Right ventricle myocardium inferior (tissue), 1 donor: ENCODE data around the gene LIMS1. TPM values are rescaled to one million over a fixed set of nuclear protein-coding genes. Genes with fewer than 3 reads are reported as not detected.
"Not testable (repeated sequence)": the region's sequence is repeated elsewhere in the genome, so short reads cannot be mapped to it uniquely, and the experiment has no call there.

ENCODE experiments used
- ATAC-seq: fragments of 200-7000 bp; cut with Tn5 transposase; one replicate; pipeline ENCODE4 v1.9.1; 2020; ENCODE audit warnings: mild to moderate bottlenecking, moderate library complexity
- DNase-seq: peaks from one replicate; pipeline ENCODE4 v3.0.0; 2021; ENCODE audit errors: missing footprints
- intact Hi-C: fragments of 100-400 bp; cut with DNase I; formaldehyde crosslinking; loops from one replicate; pipeline ENCODE4 v1.11.0; 2022
- total RNA-seq: library from RNA; stranded (reverse); fragmentation: NEBNext Ultra II Directional; extraction: Animal tissue kit (Norgen Biotek cat#: 25700); gene quantifications from one replicate; pipeline ENCODE4 v1.2.1, GENCODE V29; 2021
- donor health status: DM: no; HTN: yes; CAD: no; lungs with severe emphysema.

Gene LIMS1
- total RNA-seq, 1 donor from 2014 or later, result 84.3 TPM

DNA sequence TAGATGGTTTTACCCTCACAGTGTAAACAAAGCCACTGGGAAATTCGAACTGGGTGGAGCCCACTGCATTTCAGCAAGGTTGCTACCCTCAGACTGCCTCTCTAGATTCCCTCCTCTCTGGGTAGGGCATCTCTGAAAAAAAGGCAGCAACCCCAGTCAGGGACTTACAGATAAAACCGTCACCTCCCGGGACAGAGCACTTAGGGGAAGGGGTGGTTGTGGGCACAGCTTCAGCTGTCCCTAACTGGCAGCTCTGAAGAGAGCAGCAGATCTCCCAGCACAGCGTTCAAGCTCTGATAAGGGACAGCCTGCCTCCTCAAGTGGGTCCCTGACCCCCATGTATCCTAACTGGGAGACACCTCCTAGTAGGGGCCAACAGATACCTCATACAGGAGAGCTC is 109.6 kb downstream of the LIMS1 start:
- DNase-seq, result peak; percentile 52
- ATAC-seq, result peak; percentile 59
- intact Hi-C loops, result not testable (repeated sequence)

DNA sequence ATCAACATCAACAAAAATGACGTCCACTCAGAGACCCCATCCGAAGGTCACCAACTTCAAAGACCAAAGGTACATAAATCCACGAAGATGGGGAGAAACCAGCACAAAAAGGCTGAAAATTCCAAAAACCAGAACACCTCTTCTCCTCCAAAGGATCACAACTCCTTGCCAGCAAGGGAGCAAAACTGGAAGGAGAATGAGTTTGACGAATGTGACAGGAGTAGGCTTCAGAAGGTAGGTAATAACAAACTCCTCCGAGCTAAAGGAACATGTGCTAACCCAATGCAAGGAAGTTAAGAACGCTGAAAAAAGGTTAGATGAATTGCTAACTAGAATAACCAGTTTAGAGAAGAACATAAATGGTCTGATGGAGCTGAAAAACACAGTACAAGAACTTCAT is 110.2 kb downstream of the LIMS1 start:
- DNase-seq, intact Hi-C loops, ATAC-seq: not testable (repeated sequence)

DNA sequence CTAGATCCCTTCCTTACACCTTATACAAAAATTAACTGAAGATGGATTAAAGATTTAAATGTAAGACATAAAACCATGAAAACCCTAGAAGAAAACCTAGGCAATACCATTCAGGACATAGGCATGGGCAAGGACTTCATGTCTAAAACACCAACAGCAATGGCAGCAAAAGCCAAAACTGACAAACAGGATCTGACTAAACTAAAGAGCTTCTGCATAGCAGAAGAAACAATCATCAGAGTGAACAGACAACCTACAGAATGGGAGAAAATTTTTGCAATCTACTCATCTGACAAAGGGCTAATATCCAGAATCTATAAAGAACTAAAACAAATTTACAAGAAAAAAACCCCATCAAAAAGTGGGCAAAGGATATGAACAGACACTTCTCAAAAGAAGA is 114.5 kb downstream of the LIMS1 start:
- intact Hi-C loops, DNase-seq, ATAC-seq: not testable (repeated sequence)

DNA sequence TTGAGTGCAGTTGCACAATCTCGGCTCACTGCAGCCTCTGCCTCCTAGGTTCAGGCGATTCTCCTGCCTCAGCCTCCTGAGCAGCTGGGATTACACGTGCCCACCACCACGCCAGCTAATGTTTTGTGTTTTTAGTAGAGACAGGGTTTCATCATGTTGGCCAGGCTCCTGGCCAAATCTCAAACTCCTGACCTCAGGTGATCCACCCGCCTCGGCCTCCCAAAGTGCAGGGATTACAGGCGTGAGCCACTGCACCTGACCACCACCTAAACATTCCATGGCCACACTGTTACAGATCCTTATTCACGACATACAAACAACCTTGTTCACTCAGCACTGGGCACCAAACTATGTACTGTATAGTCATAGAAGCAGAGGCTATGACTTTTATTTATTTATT is 116.2 kb downstream of the LIMS1 start:
- intact Hi-C loops, ATAC-seq, DNase-seq: not testable (repeated sequence)

DNA sequence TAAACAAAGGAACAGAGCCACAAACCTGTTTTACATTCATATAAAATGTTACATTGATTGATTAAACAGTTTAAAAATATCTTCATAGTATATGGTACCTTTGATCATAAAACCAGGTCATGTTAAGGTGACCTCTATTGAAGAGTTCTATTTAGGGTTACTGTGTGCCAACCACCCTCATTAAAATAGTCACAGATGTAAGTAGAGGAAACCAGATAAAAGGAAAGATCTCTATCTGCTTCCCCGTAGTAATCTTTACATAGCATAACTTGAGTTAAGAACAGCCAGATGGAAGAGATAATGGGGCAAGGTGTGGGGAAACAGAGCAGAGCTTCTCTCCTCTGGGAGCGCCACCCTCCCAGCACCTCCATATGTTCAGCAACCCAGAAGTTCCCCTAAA is 117.2 kb downstream of the LIMS1 start:
- DNase-seq, ATAC-seq, intact Hi-C loops: not testable (repeated sequence)

DNA sequence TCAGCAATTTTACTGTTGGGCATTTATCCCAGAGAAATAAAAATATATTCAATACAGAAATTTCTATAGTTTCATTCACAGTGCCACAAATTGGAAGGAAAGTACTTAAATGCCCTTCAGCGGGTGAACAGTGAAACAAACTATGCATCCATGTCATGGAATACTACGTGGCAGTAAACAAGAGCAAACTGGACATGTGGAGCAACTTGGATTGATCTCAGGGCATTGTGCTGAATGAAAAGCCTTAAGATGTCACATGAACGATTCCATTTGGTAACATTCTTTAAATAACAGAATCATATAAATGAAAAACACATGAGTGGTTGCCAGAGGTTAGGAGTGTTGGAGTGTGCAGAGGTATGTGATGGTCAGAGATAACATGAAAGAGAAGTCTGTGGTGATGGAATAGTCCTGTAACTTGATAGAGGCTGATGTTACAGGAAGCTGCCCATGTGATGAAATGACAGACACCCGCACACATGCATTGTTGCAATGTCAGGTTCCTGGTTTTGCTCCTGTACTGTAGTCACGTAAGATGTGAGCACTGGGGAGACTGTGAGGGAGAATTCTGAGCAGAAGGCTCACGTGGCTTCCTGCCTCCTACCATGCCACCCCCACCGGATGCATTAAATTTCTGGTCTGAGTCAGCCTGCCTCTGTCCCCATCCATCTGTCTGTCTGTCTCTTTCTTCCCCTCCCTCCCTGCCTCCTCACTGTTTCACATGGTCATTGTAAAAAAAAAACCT is 118.1 kb downstream of the LIMS1 start:
- ATAC-seq, intact Hi-C loops, DNase-seq: not testable (repeated sequence)

DNA sequence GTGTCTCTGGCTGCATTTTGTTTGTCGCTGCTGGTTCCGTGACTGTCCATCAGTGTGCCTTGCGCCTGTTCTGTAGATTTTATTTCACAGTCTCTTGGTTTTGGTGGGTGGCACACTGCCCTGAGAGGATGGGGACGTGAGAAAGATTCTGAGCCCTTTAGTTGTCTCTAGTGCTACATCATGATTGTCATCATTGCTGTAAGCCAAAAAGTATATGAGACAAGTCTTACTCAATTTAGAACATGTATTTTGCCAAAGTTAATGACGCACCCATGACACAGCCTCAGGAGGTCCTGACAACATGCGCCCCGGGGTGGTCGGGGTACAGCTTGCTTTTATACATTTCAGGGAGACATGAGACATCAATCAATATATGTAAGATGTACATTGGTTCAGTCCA is 119.2 kb downstream of the LIMS1 start:
- intact Hi-C loops, DNase-seq, ATAC-seq: not testable (repeated sequence)

DNA sequence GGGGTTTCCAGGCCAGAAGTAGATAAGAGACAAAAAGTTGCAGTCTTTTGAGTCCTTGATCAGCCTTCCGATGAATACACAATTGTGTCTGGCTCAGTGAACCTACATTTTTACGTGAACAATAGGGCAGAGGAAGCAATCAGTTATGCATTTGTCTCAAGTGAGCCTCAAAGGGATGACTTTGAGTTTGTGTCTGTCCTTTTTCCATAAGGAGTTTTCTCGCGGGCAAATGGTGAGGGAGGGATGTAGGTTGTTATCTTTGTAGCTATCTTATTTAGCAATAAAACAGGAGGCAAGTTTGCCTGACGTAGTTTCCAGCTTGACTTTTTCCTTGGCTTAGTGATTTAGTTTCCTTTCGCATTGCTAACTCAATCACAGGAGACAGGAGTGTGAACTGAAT is 119.6 kb downstream of the LIMS1 start:
- intact Hi-C loops, ATAC-seq, DNase-seq: not testable (repeated sequence)

DNA sequence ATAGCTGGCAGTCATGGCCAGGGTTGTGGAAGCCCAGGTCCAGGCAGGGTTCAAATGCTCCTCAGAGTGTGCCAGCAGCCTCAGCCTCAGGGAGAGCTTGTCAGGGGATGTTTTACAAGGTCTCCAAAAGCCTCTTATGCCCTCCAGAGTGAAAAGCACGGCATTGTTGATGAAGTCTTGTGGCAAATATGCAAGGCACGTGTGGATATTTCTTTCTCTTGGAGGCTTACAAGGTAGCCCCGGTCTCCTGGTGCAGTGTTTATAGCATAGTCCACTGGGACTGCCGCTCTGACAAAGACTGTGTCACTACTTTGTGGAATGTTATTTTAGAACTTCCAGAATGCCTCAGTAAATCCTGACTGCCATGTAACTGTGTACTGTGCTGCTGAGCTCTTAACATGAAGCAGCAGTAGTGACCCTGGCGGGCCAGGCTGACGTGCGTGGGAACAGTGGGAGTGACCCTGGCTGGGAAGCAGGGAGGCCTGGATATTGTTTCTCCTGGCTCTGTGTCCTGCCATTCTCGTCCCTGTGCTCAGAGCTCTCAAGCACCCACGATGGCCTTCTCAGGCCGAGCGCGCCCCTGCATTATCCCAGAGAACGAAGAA is 120.4 kb downstream of the LIMS1 start:
- intact Hi-C loops, result not testable (repeated sequence)
- peak; percentile 99 for ATAC-seq
- DNase-seq, result peak; percentile 86

DNA sequence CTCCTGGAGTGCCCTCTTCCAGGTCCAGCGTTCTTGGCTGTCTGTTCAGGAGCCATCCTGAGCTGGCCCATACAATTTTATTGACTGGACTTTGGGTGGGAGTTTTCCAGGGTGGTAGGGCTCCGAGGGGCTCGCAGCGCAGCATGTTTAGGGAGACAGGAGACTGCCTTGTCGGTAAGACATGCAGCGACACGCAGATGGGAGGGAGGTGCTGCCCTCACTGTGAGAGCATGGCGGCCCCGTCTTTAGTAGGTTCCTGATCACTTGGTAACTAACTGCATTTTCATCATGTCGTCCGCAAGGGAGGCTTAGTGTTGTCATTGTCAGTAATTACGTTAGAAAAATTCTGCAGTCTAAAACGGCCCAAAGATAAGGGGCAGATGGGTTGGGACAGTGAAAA is 121.0 kb downstream of the LIMS1 start:
- DNase-seq, intact Hi-C loops: not testable (repeated sequence)
- ATAC-seq, result peak; percentile 12

DNA sequence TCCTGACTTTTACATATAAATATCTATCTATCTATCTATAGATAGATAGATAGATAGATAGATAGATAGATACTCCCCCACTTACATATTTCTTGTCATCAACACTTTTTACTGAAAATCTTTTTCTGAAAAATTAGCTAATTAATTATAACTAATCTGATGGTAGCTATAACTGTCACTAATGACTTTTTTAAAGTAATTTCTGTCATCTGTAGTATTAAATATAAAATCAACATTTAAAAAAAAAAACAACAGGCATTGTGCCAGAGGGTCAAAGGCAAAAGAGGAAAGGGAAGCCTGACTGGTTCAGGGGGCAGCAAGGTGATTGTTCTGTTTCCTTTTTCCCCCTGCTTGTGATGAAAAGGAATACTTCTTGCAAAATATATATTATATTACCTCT is 122.0 kb downstream of the LIMS1 start:
- DNase-seq, ATAC-seq, intact Hi-C loops: not testable (repeated sequence)

DNA sequence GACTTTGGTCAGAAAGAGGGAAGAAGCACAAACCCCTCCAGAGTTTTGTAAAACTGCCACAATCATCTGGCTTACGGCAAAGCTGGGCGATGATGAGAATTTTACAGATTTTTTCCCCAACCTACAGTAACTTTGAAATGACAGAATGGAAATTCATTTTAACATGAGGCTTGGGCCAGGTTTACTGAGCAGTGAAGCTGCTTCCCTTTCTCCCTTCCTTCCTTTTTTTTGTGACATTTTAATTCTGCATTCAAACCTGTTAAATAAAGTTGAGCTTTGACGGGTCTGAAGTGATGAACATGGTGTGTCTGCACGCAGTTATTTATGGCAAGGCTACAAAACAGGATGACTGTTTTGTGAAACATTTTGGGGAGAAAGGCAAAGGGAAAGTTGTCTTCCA is 123.2 kb downstream of the LIMS1 start:
- ATAC-seq, DNase-seq, intact Hi-C loops: not testable (repeated sequence)

DNA sequence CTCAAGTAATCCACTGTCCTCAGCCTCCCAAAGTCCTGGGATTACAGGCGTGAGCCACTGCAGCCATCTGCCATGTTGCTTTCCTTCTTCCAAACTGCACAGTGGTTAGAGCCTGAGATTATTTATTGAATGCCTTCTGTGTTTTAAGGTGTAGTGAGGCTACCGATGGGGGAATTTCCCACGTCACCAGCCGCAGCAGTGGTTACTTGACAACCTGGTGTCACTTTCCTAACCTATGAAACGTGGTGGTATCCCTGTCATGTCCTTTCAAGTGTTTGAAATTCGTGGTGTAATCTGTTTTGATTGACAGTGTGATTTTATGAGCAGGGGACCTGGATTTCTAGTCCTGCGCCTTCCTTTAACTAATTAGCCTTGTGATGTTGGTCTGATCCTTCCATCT is 124.3 kb downstream of the LIMS1 start:
- intact Hi-C loops, ATAC-seq, DNase-seq: not testable (repeated sequence)

DNA sequence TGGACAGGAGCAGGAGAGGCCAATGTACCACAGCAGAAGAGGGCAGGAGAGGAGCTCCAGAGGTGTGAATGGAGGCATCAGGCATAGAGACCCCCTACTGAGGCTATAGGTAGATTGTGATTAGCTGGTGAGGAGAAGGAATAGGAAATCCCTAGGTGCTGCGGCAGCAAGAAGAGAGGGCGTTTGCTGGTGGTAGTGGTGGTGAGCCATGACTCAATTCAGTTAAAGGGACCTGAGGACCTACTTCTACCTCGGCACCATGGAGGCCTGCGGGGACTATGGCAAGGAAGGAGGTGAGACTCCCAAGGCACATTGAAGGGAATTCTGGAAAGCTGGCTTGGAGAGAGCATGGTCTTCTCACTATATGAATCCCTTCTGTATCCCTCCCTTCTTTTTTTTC is 127.2 kb downstream of the LIMS1 start:
- DNase-seq, ATAC-seq, intact Hi-C loops: not testable (repeated sequence)

DNA sequence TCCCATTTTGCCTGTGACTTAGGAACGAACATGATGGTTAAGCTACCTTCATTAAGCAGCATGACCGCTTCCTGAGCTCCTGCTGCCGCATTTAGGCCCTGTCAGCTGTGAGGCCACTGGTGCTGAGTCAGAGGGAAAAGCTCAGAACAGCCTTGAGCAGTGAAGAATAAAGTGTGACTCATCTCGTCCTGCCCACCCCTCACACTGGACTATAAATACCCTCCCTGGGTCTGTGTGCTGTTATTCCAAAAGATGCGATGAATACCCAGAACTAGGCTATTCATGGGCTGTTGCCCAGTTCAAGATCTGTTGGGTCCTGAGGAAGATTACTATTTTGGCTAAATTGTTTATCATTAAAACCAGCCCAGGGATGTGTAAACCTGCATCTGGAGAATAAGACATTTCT is 127.9 kb downstream of the LIMS1 start:
- intact Hi-C loops, result not testable (repeated sequence)
- peak; percentile 61 for ATAC-seq

DNA sequence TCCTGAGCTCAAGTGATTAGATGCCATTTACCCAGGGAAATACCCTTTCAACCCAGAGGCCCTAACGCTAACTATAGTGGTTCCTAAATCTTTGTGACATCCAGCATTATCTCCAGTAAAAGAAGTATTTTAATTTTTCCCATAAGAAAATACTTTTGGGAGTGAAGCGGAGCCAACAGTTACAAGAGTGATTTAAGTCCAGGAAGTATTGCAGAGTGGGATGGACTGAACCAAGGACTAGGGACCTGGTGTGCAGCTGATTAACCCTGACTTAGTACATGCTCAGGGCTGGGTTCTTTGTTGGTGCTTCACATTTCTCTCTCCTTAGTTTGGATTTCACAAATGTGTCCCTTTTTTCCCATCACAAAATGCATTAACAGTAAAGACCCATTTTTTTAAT is 129.1 kb downstream of the LIMS1 start:
- ATAC-seq, intact Hi-C loops, DNase-seq: not testable (repeated sequence)

More for the DNA sequence above, 127.9 kb downstream of the LIMS1 start:
- DNase-seq, result not testable (repeated sequence)

DNA sequence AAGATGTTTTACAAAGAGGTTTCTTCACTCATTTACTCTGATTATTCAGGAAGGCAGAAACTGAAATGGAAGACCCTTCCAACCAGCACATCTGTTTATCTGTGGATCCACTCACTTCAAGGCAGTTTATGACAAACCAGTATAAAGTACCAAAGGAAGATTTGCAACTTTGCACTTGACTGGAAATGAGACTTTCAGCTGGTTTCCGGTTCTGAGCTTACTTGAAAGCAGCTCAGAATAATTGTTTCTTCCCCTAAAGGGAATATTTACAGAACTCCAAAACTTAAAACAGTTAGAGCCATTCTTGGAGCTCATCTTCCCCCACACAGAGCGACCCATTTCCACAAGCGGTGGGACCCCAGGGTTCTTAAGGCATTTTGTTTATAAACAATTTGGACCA is 129.8 kb downstream of the LIMS1 start:
- intact Hi-C loops, ATAC-seq: not testable (repeated sequence)

DNA sequence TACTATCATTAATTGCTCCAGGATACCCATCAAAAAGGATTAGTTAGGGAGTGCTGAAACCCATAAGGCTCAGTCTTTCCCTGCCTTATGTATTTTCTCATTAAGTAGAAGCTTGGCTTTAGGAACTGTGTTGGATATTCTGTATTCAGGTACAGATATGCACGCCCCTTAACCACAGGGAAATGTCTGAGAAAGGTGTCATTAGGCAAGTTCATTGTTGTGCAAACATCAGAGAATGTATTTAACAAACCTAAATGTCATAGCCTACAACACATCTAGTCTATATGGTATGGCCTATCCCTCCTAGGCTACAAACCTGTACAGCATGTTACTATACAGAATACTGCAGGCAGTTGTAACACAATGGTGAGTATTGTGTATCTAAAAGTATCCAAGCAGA is 130.7 kb downstream of the LIMS1 start:
- ATAC-seq, intact Hi-C loops, DNase-seq: not testable (repeated sequence)

More for the DNA sequence above, 129.8 kb downstream of the LIMS1 start:
- not testable (repeated sequence) for DNase-seq

DNA sequence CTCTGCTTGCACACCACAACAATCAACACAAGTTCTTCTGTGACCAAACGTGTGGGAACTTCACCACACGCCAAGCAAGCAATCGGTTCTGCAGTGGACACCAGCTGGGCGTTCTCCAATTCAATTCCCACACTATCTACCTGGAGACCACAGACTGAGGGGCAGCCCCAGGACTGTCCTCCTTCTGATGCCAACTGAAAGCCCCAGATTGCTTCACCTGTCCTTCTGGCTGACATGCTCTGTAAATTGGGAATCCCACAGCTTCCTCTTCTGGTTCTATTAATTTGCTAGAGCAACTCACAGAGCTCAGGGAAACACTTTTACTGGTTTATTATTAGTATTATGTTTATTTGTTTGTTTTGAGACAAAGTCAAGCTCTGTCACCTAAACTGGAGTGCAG is 131.7 kb downstream of the LIMS1 start:
- intact Hi-C loops, ATAC-seq, DNase-seq: not testable (repeated sequence)

DNA sequence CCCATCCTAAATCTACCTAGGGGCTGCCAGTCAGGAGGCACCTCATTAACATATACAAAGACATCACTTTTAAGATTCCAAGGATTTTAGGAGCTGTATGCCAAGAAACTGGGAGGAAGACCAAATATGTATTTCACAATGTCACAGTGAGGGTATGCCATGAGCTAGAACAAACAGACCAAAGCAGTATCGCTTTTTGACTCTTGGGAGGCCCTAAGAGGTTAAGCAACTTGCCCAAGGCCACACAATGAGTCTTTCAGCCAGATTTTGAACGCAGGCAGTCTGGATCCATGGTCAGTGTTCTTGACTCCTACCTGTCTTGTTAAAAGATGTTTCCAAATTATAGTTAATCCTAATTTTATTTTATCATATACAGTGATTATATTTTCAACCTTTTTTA is 132.9 kb downstream of the LIMS1 start:
- intact Hi-C loops, DNase-seq: not testable (repeated sequence)
- peak; percentile 76 for ATAC-seq
